GM18909 (cell line): Measurements from ENCODE around the gene SLC44A3.

ENCODE experiments used
- ATAC-seq: cut with Tn5 transposase; IDR thresholded peaks from one replicate; pipeline ENCODE4 v1.9.1; 2021; ENCODE audit warnings: mild to moderate bottlenecking; ENCODE audit not compliant: unreplicated experiment, poor library complexity

SLC44A3 gene

DNA sequence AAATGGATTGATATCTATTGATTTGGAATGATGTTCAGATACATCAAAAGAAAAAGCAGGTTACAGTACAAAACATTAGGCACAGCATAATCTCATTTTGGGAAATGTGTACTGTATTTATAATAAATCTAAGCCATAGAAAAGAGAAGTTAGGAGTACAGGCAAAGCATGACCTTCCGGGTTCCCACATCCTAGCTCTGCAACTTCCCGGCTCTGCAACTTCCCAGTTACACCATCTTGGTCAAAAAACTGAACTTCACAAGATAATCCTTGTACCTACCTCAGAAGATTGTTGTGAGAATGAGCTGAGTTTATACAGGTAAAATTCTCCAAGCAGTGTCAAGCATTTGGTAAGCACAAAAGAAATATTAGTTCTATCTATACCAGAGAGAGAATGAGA, 21.7 kb upstream of the SLC44A3 start:
- ATAC-seq, result no peak

GRCh38 chr1:94799206-94799605, 21.0 kb upstream of the SLC44A3 start:
- no peak for ATAC-seq

- peak; percentile 81 for ATAC-seq
Observed at GRCh38 chr1:94801919-94802546, 18.1 kb upstream of the SLC44A3 start.

GRCh38 chr1:94803106-94803505, 17.1 kb upstream of the SLC44A3 start:
- no peak for ATAC-seq

DNA sequence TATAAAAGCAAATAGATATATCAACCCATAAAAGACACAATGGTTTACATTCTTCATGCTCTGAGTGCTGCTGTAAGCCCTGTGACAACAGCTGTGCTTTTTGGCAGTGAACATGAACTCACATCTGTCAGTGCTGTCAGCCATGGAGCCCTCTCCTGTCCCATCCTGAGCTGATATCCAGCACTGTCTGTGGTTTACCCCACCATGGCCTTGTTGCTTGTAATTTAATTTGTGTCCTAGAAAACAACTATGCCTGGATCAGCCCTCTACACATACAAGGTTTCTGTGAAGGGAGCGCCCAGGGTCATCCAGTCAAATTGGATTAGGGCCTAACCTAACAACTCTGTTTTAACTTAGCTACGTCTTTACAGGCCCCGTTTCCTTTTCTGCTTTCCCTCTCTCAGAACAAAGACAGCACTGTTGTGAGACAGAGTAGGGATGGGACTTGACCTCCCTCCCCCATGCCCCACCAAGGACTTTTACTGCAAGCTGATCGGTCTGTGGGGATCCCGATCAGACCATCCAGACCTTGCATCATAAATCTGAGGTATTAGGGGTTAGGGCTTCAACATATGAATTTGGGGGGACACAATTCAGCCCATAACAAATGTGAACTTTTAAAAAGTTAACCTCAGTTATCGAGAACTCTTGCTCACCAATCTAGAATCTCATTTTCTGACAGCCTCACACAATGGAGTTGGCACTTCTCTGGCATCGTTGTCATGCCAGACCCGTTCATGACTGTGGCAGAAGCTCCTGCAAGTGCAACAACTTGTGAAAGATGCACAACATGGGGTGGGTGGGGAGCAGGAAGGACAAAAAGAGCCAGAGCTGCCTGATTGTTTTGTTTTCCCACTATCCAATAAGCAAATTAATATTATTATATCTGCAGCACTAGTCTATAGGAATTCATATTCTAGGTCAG, 16.4 kb upstream of the SLC44A3 start:
- ATAC-seq, result no peak

- no peak for ATAC-seq
Observed at GRCh38 chr1:94804442-94804837, 15.7 kb upstream of the SLC44A3 start.

DNA sequence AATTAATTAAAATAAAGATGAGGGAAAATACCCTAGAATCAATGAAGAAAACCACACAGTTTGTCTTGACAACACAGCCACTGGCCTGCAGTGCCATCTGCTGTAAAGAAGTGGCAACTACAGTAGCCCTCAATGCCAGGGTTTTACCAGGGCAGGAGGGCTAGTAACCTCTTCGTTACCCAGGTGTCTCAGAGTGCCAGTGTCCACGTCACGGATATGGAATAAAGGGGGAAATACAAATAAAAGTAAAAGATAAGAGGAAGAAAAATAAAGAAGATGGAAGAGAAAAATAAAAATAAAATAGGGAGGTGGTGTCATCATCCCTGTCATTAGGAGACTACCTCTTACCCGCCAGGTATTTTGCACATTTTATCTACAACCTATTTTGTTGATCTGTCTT, 14.2 kb upstream of the SLC44A3 start:
- ATAC-seq, result no peak

- ATAC-seq, result no peak
Observed at GRCh38 chr1:94806441-94806871, 13.7 kb upstream of the SLC44A3 start.

DNA sequence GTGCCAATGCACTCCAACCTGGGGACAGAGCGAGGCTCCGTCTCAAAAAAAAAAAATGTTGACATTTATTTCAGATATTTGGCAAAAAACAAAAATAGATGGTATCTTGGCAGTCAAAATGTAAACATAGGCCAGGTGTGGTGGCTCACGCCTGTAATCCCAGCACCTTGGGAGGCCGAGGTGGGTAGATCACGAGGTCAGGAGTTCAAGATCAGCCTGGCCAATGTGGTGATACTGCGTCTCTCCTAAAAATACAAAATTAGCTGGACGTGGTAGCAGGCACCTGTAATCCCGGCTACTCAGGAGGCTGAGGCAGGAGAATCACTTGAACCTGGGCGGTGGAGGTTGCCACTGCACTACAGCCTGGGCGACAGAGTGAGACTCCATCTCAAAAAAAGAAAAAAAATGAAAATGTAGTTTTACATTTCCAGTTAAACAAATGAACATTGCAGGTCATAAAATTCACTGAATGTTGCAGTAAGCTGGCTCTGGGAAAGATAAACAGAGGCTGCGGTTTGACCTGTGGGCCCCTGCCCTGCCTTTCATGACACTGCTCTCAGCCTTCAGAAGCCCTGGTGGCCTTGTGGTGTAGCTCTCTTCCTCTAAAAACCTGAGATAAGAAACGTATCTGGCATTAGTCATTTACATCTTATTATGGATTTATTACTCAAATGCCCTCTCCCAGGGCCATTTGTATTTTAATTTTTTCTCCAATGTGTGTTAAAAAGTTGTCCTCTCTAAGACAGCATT, 12.2 kb upstream of the SLC44A3 start:
- ATAC-seq, result no peak

DNA sequence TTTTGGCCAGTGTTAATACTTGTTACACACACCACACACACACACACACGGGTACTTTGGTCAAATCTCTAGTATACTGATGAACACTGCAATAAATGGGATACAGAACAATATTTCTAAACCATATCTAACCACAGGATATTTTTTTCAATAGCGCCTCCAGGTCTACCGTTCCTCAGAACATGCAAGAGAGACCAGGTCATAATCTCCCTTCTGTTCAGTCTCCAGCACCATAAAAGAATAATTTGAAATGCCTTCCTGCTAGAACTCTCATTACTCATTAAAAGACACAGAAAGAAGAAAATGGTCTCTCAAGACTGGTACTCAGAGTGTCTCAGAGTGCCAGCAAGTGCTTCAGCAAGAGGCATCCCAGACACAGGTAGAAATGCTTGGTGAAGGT, 11.5 kb upstream of the SLC44A3 start:
- no peak for ATAC-seq

DNA sequence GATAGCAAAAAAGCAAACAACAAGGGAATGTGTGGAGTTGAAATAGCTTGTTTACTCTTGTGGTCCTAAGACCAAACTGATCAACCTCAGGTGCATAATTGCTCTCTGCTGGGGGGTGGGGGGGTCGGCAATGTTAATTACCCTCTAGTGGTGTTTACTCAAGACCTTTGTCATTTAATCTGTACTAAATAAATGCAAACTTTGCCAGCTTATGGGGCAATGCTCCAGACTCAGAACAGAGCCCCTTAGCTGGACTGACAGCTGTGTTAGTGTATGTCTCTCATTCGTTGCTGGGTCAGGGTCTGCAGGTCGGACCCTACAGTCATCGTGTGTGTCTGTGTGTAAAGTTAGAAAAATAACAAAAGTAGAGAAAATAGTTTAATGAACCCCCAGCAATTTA, 7.2 kb upstream of the SLC44A3 start:
- no peak for ATAC-seq

GRCh38 chr1:94816030-94816429, 4.1 kb upstream of the SLC44A3 start:
- no peak for ATAC-seq

DNA sequence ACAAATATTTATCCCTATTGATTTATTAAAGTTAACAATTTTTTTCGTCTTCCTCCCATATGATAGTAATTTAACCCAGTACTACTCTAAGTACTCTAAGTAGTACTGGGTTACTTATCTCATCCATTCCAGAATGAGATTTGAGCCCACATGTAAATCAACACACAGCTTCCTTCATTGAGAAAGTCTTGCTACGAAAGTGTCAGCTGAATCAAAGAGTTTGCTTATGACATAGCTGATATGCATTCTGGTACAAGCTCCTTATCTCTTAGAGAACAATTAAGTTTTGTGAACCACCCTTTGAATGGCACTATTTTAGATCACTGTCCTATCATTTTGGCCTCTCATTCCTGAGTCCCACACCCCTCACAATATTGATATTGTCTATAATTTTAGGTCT, 2.4 kb upstream of the SLC44A3 start:
- ATAC-seq, result no peak

DNA sequence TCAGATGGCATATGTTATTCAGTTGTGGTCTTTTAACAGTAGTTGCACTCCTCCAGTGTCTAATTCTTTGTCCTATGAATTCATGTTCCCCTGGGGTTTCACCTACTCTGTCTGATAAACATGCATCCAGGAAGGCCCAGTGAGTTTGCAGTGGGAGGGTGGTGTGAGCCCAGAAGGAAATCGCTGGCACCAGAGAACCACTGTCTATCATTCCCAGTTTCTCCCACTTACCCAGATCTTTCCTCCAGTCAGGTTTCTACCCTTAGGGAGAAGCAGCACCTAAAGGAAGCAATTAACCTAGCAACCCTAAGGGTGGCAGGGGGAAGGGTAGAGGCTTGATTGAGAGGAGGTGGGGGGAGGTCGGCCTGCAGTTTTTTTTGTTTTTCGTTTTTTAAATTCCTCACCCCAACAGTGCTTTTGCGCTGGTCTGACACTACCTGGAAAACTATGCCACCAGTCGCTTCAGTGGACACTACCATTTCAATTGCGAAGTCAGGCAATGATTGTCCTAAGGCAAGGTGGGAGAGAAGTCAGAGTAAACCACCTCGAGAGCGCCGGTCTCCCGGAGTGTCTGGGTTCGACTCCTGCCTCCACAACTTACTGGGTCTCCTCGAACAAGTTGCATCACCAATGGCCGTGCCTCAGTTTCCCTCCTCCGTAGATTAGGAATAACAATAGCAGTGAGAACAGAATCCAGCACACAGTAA, 766 bp upstream of the SLC44A3 start:
- no peak for ATAC-seq

GRCh38 chr1:94820936-94821335, 779 bp downstream of the SLC44A3 start:
- no peak for ATAC-seq

GRCh38 chr1:94821636-94822305, 1.6 kb downstream of the SLC44A3 start:
- no peak for ATAC-seq

GRCh38 chr1:94823116-94823515, 3.0 kb downstream of the SLC44A3 start:
- ATAC-seq, result no peak

DNA sequence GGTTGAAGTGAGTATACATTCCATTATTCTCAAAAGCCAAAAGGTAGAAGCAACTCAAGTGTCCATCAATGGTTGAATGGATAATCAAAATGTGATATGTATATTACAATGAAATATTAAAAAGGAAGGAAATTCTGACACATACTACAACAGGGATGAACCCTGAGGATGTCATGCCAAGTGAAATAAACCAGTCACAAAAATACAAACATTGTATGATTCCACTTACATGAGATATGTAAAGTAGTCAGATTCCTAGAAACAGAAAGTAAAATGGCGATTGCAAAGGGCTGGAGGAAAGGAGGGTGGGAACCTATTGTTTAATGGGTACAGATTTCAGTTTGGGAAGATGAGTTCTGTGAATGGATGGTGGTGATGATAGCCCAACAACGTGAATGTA, 5.8 kb downstream of the SLC44A3 start:
- no peak for ATAC-seq

DNA sequence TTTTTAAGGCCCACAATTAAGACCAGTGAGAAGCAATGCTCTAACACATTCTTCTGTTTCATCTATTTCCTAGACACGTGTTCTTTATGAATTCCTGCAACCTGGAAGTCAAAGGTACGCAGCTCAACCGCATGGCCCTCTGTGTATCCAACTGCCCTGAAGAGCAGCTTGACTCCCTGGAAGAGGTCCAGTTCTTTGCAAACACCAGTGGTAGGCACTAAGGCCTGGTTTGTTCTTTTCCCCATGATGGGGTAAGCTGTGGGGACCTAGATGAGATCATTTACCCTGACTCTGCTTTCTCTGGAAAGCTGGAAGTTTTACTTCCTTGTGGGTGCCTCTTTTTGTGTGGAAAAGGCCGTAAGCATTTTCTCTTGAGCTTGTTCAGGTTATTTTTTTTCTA, 7.3 kb downstream of the SLC44A3 start:
- no peak for ATAC-seq

DNA sequence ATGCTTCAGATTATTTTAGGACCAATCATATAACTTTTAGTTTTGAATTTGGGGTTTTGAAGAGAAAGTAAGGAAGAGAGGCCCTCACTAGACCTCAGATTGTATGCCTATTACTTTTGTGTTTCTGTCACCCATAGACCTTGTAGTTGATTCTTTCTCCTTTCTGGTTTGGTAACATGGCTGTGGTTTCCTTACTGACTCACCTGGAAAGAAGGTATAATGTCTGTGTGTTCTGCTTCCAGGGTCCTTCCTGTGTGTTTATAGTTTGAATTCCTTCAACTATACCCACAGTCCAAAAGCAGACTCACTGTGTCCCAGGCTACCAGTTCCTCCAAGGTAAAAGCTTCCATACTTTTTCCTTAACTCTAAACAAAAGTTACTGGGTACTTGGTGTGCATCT, 8.1 kb downstream of the SLC44A3 start:
- ATAC-seq, result no peak
